NCI-H2107 treated with DMSO at 0.1 percent for 48 hours (cell line): ENCODE data around the gene SHROOM2.

Source experiments
- DNase-seq: peaks from one replicate; lab custom pipeline; 2025; ENCODE audit not compliant: unreplicated experiment; lab: John Stamatoyannopoulos, UW

The SHROOM2 gene, protein sequence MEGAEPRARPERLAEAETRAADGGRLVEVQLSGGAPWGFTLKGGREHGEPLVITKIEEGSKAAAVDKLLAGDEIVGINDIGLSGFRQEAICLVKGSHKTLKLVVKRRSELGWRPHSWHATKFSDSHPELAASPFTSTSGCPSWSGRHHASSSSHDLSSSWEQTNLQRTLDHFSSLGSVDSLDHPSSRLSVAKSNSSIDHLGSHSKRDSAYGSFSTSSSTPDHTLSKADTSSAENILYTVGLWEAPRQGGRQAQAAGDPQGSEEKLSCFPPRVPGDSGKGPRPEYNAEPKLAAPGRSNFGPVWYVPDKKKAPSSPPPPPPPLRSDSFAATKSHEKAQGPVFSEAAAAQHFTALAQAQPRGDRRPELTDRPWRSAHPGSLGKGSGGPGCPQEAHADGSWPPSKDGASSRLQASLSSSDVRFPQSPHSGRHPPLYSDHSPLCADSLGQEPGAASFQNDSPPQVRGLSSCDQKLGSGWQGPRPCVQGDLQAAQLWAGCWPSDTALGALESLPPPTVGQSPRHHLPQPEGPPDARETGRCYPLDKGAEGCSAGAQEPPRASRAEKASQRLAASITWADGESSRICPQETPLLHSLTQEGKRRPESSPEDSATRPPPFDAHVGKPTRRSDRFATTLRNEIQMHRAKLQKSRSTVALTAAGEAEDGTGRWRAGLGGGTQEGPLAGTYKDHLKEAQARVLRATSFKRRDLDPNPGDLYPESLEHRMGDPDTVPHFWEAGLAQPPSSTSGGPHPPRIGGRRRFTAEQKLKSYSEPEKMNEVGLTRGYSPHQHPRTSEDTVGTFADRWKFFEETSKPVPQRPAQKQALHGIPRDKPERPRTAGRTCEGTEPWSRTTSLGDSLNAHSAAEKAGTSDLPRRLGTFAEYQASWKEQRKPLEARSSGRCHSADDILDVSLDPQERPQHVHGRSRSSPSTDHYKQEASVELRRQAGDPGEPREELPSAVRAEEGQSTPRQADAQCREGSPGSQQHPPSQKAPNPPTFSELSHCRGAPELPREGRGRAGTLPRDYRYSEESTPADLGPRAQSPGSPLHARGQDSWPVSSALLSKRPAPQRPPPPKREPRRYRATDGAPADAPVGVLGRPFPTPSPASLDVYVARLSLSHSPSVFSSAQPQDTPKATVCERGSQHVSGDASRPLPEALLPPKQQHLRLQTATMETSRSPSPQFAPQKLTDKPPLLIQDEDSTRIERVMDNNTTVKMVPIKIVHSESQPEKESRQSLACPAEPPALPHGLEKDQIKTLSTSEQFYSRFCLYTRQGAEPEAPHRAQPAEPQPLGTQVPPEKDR (N-terminal part only)

GRCh38 chrX:9785944-9786797 is at the start of gene SHROOM2:
Gene SHROOM2, plus strand, starts transcription at chrX:9786429. Its CDS starts 117 bp downstream, at chrX:9786546.
- DNase-seq: no peak

DNA sequence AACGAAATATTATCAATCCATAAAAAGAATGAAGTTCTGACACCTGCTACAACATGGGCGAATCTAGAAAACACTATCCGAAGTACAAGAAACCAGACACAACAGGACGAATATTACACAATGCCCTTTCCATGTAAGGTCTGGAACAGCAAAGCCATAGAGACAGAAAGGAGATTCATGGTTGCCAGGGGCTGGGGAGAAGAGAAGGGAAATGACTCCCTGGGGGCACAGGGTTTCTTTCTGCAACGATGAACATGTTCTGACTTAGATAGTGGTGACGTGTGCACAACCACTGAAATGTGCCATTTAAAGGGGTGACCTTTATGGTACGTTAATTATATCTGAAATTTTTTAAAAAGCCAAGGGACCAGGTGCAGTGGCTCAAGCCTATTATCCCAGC is 48.9 kb upstream of the SHROOM2 start:
- DNase-seq: peak; percentile 10

DNA sequence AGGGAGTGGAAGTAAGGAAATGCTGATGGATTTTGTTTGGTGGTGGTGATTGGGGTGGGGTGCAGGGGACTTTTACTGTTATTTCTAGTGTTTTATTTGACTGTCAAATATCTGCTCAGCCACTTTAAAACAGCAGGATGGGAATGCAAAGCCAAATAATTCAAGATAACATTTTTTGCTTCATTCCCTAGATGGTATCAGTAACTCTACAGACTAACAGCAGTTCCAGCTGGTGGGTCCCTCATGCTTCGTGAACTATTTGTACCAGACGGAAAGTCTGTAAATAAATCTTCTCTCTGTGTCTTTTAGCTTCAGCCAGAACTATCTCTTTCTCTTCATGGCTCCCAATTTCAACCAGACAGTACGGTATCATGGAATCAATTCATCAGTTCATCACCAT is 48.1 kb upstream of the SHROOM2 start:
- no peak for DNase-seq

GRCh38 chrX:9739130-9739529 is 47.1 kb upstream of the SHROOM2 start:
- DNase-seq: no peak

- DNase-seq: no peak
These were observed 40.7 kb upstream of the SHROOM2 start for GRCh38 chrX:9745417-9746115.

- DNase-seq: no peak
These were observed 39.9 kb upstream of the SHROOM2 start for GRCh38 chrX:9746148-9746888.

DNA sequence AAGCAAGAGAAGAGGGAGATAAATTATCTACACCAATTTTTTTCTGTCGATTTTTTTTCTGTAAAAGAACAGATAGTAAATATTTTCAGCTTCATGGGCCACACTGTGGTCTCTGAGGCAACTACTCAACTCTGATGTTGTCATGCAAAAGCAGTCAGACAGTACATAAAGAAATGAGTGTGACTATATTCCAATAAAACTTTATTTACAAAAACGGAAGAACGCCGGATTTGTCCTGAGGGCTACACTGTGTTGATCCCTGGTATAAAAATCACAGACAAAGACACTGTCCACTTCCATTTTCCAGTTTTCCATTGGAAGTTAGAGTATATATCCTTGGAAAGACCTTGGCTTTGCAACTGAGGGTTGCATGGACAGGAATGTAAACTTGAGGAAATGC is 38.6 kb upstream of the SHROOM2 start:
- DNase-seq: no peak

- no peak for DNase-seq
These were observed 37.0 kb upstream of the SHROOM2 start for GRCh38 chrX:9749146-9749692.

DNA sequence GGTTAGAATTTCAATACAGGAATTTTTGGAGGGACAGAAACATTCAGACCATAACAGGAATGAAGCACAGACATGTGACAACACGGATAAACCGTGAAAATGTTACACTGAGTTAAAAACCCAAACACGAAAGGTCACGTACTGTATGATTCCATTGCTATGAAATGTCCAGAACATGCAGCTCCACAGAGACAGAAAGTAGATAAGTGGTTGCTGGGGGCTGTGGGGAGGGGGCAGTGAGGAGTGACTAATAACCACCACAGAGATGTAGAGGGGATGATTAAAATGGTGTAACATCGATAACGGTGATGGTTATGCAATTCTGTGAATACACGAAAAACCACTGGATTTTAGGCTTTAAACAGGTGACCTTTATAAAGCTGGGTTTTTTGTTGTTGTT is 28.9 kb upstream of the SHROOM2 start:
- no peak for DNase-seq

- no peak for DNase-seq
These were observed 28.1 kb upstream of the SHROOM2 start for GRCh38 chrX:9758021-9758638.

DNA sequence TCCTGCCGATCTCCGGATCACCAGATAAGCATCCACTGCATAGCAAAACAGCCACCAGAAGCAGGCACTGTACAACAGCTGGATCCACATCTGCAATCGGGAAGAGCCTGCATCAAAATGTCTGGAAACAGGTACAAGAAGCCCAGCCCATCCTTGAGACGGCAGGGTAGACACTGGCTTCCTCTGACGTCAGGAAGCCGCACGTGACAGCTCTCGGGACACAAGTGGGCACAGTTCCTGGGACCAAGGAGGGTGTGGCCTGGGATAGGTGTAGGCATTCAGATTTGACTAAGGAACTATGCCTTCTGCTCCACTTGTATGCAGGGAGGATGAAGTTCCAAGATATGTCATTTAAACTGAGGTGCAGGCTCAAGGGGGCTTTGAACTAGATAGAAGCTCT is 26.9 kb upstream of the SHROOM2 start:
- no peak for DNase-seq

- no peak for DNase-seq
These were observed 21.0 kb upstream of the SHROOM2 start for GRCh38 chrX:9765072-9765736.

- no peak for DNase-seq
These were observed 20.5 kb upstream of the SHROOM2 start, which contains the start of gene GPR143 for GRCh38 chrX:9765737-9766097. Gene GPR143, minus strand, starts transcription at chrX:9765847. Its CDS starts 30 bp downstream, at chrX:9765817.

DNA sequence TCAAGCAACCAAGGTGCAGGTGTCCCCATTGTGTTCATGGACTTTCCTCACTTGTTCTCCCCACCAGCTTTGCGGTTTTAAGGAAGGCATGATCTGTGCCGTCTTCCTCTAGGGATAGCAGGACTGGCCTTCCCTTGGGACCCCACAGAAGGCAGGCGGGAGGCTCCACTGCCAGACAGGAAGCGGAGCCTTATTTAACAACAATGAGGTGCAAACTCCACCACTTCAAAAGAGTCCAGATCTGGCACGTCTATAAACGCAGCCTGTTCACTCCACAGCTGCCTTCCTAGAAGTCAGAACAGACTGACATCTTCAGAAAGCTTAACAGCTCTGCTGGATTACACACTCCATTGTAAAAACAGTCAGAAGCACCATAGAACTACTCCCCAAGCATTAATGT is 18.9 kb upstream of the SHROOM2 start:
- DNase-seq: peak; percentile 94

DNA sequence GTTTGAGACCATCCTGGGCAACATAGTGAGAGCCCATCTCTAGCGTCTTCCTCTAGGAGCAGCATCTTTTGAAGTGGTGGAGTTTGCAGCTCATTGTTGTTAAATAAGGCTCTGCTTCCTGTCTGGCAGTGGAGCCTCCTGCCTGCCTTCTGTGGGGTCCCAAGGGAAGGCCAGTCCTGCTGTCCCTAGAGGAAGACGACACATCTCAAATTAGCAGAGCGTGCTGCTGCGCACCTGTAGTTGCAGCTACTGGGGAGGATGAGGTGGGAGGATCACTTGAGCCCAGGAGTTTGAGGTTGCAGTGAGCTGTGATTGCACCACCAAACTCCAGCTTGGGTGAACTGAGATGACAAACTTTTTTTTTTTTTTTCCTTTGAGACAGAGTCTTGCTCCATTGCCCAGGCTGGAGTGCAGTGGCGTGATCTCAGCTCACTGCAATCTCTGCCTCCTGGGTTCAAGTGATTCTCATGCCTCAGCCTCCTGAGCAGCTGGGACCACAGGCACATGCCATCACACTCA is 17.8 kb upstream of the SHROOM2 start:
- peak; percentile 34 for DNase-seq

GRCh38 chrX:9770319-9770718 is 15.9 kb upstream of the SHROOM2 start:
- no peak for DNase-seq

- no peak for DNase-seq
These were observed 13.3 kb upstream of the SHROOM2 start for GRCh38 chrX:9772943-9773342.
